NCI-H2081 treated with DMSO at 0.1 percent for 48 hours (cell line): ENCODE results near the gene CPTP.

Experiments
- DNase-seq: peaks from one replicate; lab custom pipeline; 2025; lab: John Stamatoyannopoulos, UW

Gene CPTP

GRCh38 chr1:1336446-1336845 lies 11.8 kb downstream of the CPTP start:
- no peak for DNase-seq

GRCh38 chr1:1336931-1337792 lies 12.6 kb downstream of the CPTP start:
- DNase-seq: no peak

- no peak for DNase-seq
Measured at GRCh38 chr1:1337793-1338147, 13.2 kb downstream of the CPTP start.

GRCh38 chr1:1338278-1338677 lies 13.7 kb downstream of the CPTP start:
- DNase-seq: no peak

GRCh38 chr1:1340185-1340584 lies 15.6 kb downstream of the CPTP start:
- DNase-seq: no peak

GRCh38 chr1:1340791-1341548 lies 16.4 kb downstream of the CPTP start:
- DNase-seq: no peak

- DNase-seq: no peak
Measured at GRCh38 chr1:1341549-1342021, 17.0 kb downstream of the CPTP start.

- no peak for DNase-seq
Measured at GRCh38 chr1:1342061-1342562, 17.5 kb downstream of the CPTP start.

GRCh38 chr1:1342584-1343115 lies 18.0 kb downstream of the CPTP start:
- DNase-seq: no peak

GRCh38 chr1:1343811-1344421 lies 19.3 kb downstream of the CPTP start:
- DNase-seq: no peak

- DNase-seq: no peak
Measured at GRCh38 chr1:1344655-1345361, 20.2 kb downstream of the CPTP start.

GRCh38 chr1:1345384-1345783 lies 20.8 kb downstream of the CPTP start:
- DNase-seq: no peak

GRCh38 chr1:1345860-1346500 lies 21.4 kb downstream of the CPTP start:
- no peak for DNase-seq

GRCh38 chr1:1346501-1346890 lies 21.9 kb downstream of the CPTP start:
- no peak for DNase-seq

- DNase-seq: no peak
Measured at GRCh38 chr1:1347026-1347595, 22.5 kb downstream of the CPTP start.

- DNase-seq: no peak
Measured at GRCh38 chr1:1347663-1348419, 23.2 kb downstream of the CPTP start.

GRCh38 chr1:1348420-1349255 lies 24.0 kb downstream of the CPTP start:
- no peak for DNase-seq

- DNase-seq: no peak
Measured at GRCh38 chr1:1349256-1350012, 24.8 kb downstream of the CPTP start, which contains the start of gene DVL1. Gene DVL1, minus strand, starts transcription at chr1:1349418. Its CDS starts 353 bp downstream, at chr1:1349065.
